OCI-LY7 (cell line): ENCODE measurements around the gene NAV3. TPM values are rescaled to one million over a fixed set of nuclear protein-coding genes. Genes with fewer than 3 reads are reported as not detected.
A peak's percentile ranks its signal among the peaks of the same experiment; 100 is the strongest.

Source experiments
- BruUV-seq: library from RNA; stranded (reverse); fragments of 400-500 nt; replicated peaks from 2 replicates; lab custom pipeline; 2021; lab: Mats Ljungman, UMichigan
- CTCF ChIA-PET: fragments of 300-600 bp; sonication (Branson Sonifier 250); formaldehyde crosslinking; loops from one replicate; lab custom pipeline; 2022; ENCODE audit warnings: antibody characterized with exemption; ENCODE audit not compliant: unreplicated experiment; lab: Charles Lee
- POLR2A ChIA-PET: fragments of 300-600 bp; sonication (Branson Sonifier 250); formaldehyde crosslinking; loops from one replicate; lab custom pipeline; 2022; ENCODE audit warnings: antibody characterized with exemption; lab: Charles Lee
- DNase-seq: peaks from one replicate; pipeline ENCODE4 v3.0.0-alpha.2; 2015; ENCODE audit warnings: low spot score
- H2AFZ ChIP-seq: fragments of 200-600 bp; sonication (generic), shearing (Covaris generic); 2 replicates; pipeline ENCODE4 v1.6.1; 2014; ENCODE audit warnings: mild to moderate bottlenecking, antibody characterized with exemption, low read length, moderate library complexity
- H3K27ac ChIP-seq: fragments of 200-600 bp; sonication (generic); 2 replicates; pipeline ENCODE4 v1.5.1; 2014; ENCODE audit warnings: mixed run types, low read depth, mild to moderate bottlenecking, moderate library complexity, low read length, inconsistent platforms; ENCODE audit not compliant: poor library complexity, severe bottlenecking
- H3K36me3 ChIP-seq: fragments of 200-600 bp; sonication (generic); 2 replicates; pipeline ENCODE4 v1.6.1; 2014; ENCODE audit warnings: mild to moderate bottlenecking, antibody characterized with exemption, low read length, moderate library complexity, mixed read lengths; ENCODE audit not compliant: insufficient read depth
- H3K4me1 ChIP-seq: fragments of 200-600 bp; sonication (generic); 2 replicates; pipeline ENCODE4 v1.5.1; 2014; ENCODE audit warnings: mild to moderate bottlenecking, low read length; ENCODE audit not compliant: insufficient read depth, poor library complexity, severe bottlenecking
- H3K4me2 ChIP-seq: fragments of 200-600 bp; sonication (generic); 2 replicates; pipeline ENCODE4 v1.6.1; 2014; ENCODE audit warnings: mild to moderate bottlenecking, low read length
- H3K4me3 ChIP-seq: fragments of 200-600 bp; sonication (generic); 2 replicates; pipeline ENCODE4 v1.5.1; 2014; ENCODE audit warnings: mild to moderate bottlenecking, low read depth, low read length; ENCODE audit not compliant: poor library complexity, severe bottlenecking
- H3K79me2 ChIP-seq: fragments of 200-600 bp; sonication (generic); 2 replicates; pipeline ENCODE4 v1.6.1; 2016; ENCODE audit warnings: low read depth, mild to moderate bottlenecking, low read length, moderate library complexity, mixed read lengths; ENCODE audit not compliant: insufficient read depth
- H3K9me2 ChIP-seq: fragments of 200-600 bp; sonication (generic); 2 replicates; pipeline ENCODE4 v1.6.1; 2016; ENCODE audit warnings: mild to moderate bottlenecking, low read length, mixed read lengths; ENCODE audit not compliant: insufficient read depth
- H3K9me3 ChIP-seq: fragments of 200-600 bp; sonication (generic); 2 replicates; pipeline ENCODE4 v1.6.1; 2014; ENCODE audit warnings: mild to moderate bottlenecking, mixed run types, low read length, mixed read lengths
- H4K20me1 ChIP-seq: fragments of 200-600 bp; sonication (generic); 2 replicates; pipeline ENCODE4 v1.6.1; 2014; ENCODE audit warnings: mild to moderate bottlenecking, antibody characterized with exemption, low read length, moderate library complexity, mixed read lengths; ENCODE audit not compliant: insufficient read depth
- EZH2phosphoT487 ChIP-seq: fragments of 200-600 bp; sonication (generic); IDR thresholded peaks from 2 replicates; pipeline ENCODE4 v1.6.1; 2018; ENCODE audit warnings: low read depth, borderline replicate concordance, mild to moderate bottlenecking, mixed run types, antibody characterized with exemption, low read length, moderate library complexity, mixed read lengths
- intact Hi-C: fragments of 100-400 bp; cut with micrococcal nuclease; formaldehyde crosslinking; loops from one replicate; pipeline ENCODE4 v1.10.0; 2022; ENCODE audit not compliant: unreplicated experiment
- total RNA-seq, 2 experiments: library from RNA; depleted of rRNA in 1 of 2; stranded (reverse); fragments of >200 nt in 1 of 2; shearing (Covaris generic) in 1 of 2; gene quantifications; 2 replicates each; pipeline ENCODE4 v1.2.3, GENCODE V29; 2014 to 2022
- TF ChIP-seq, protein P1 (sequence below): fragments of 200-600 bp; sonication (generic); conservative IDR thresholded peaks from 2 replicates; pipeline ENCODE4 v1.5.1; 2014; ENCODE audit warnings: mild to moderate bottlenecking, antibody characterized with exemption, low read length, moderate library complexity, mixed read lengths

NAV3 gene
- total RNA-seq, 2 experiments from 2014 or later, result 0.68 to 1.6 TPM

GRCh38 chr12:77999074-77999715 is 168.5 kb downstream of the NAV3 start:
- Histone ChIP-seq H3K9me2 (no peaks in the 10 kb centered on the region), H3K9me3 (no peaks in the 10 kb centered on the region), H3K4me2 (peak overlapping the region; percentile 54), H3K79me2 (no peaks in the 10 kb centered on the region), H3K36me3 (no peaks in the 10 kb centered on the region), H3K4me3 (peak overlapping the region; percentile 13), H4K20me1 (no peaks in the 10 kb centered on the region), H3K4me1 (peaks cover 45% of the 10 kb centered on the region), H3K27ac (peak overlapping the region; percentile 89), H2AFZ (peak overlapping the region; percentile 100)
- intact Hi-C loops, result loop anchor here (1.0 to 5.0 kb wide), 3 partner anchors 122 to 1693 kb away; partner anchors contain the start of gene PAWR
- CTCF ChIA-PET, result no interaction called here
- POLR2A ChIA-PET, result interaction anchor here (1.3 kb wide), 1 partner anchor 120 kb away, joined by 4 read pairs; no protein-coding TSS in a partner anchor
- DNase-seq, result peak; percentile 84
- BruUV-seq, result no TSS peak
- TF ChIP-seq, protein P1, sequence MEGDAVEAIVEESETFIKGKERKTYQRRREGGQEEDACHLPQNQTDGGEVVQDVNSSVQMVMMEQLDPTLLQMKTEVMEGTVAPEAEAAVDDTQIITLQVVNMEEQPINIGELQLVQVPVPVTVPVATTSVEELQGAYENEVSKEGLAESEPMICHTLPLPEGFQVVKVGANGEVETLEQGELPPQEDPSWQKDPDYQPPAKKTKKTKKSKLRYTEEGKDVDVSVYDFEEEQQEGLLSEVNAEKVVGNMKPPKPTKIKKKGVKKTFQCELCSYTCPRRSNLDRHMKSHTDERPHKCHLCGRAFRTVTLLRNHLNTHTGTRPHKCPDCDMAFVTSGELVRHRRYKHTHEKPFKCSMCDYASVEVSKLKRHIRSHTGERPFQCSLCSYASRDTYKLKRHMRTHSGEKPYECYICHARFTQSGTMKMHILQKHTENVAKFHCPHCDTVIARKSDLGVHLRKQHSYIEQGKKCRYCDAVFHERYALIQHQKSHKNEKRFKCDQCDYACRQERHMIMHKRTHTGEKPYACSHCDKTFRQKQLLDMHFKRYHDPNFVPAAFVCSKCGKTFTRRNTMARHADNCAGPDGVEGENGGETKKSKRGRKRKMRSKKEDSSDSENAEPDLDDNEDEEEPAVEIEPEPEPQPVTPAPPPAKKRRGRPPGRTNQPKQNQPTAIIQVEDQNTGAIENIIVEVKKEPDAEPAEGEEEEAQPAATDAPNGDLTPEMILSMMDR, result no peak
- TF ChIP-seq EZH2phosphoT487, result no peak

DNA sequence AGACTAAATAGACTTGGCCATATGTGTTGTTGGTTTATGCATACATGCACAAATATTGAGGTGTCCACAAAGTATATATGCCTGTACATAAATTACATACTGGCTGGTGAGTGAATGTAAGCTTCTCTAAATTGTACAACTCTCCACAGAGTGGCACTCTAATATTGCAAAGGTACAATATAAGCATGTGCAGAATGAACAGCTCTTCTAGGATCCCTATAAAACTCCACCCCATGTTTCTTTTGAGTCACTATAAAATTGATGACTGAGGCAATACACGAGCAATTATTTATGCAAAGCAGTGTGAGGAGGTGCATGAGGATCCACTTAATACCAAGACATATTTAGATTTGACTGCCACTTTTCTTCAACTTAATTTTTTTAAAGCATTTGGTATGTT is 172.2 kb downstream of the NAV3 start:
- no peaks in the 10 kb centered on the region for H3K9me2 ChIP-seq
- H3K36me3 ChIP-seq, result no peaks in the 10 kb centered on the region
- H3K4me2 ChIP-seq, result no peak overlapping the region
- H3K79me2 ChIP-seq, result no peaks in the 10 kb centered on the region
- POLR2A ChIA-PET, result interaction anchor here (1.1 kb wide), 1 partner anchor 117 kb away, joined by 3 read pairs; no protein-coding TSS in a partner anchor
- TF ChIP-seq EZH2phosphoT487, result no peak
- TF ChIP-seq, protein P1, result peak; percentile 55; the same call in 1 of the 2 replicates
- peak; percentile 17 for DNase-seq
- no peak overlapping the region for H3K4me3 ChIP-seq
- no TSS peak for BruUV-seq
- no peak overlapping the region for H2AFZ ChIP-seq
- CTCF ChIA-PET, result no interaction called here
- no peaks in the 10 kb centered on the region for H3K9me3 ChIP-seq
- peaks cover 28% of the 10 kb centered on the region for H3K4me1 ChIP-seq
- H3K27ac ChIP-seq, result no peak overlapping the region
- intact Hi-C loops, result loop anchor here (5.0 kb wide), 1 partner anchor 579 kb away; no protein-coding TSS in a partner anchor
- H4K20me1 ChIP-seq, result no peaks in the 10 kb centered on the region
